Urinary bladder (tissue), 2 donors: ENCODE data around the gene NCOA1. TPM values are rescaled to one million over a fixed set of nuclear protein-coding genes. Genes with fewer than 3 reads are reported as not detected.

ENCODE experiments used
- polyA plus RNA-seq: library from polyadenylated mRNA; stranded (reverse); fragments of 200-250 nt; gene quantifications from one replicate; pipeline ENCODE4 v1.2.3, GENCODE V29; 2013
- small RNA-seq: library from RNA; depleted of rRNA; stranded (forward); fragments of <200 nt; gene quantifications from one replicate; pipeline ENCODE3, GENCODE V24; 2014
- total RNA-seq: library from RNA; depleted of rRNA; stranded (reverse); fragments of >200 nt; gene quantifications from one replicate; pipeline ENCODE4 v1.2.3, GENCODE V29; 2014
- donor health status: healthy.

The NCOA1 gene
- total and polyA plus RNA-seq, 2 donors = 24.4 to 107 TPM

Small RNA genes lying within 50 kb of the gene (small RNA-seq; reads per million reads assigned to genes)
- gene RNA5SP88 (not detected), gene RNU6-936P (not detected)

Other genes with a start within 250 kb of the NCOA1 start
- 61.3 TPM for gene ITSN2, start 130.7 kb upstream of the NCOA1 start, total RNA-seq
- gene ITSN2, start 130.7 kb upstream of the NCOA1 start, polyA plus RNA-seq = 24.7 TPM